CD4-positive, alpha-beta T cell treated with Interleukin-6 for 4 hours (primary cell): ENCODE data around the gene VMP1.
"Not testable (repeated sequence)": the region's sequence is repeated elsewhere in the genome, so short reads cannot be mapped to it uniquely, and the experiment has no call there.

ENCODE experiments used
- DNase-seq: peaks from one replicate; pipeline ENCODE4 v3.0.0-alpha.2; 2020; ENCODE audit warnings: mixed read lengths

Gene VMP1

GRCh38 chr17:59712862-59713261 is 5.4 kb downstream of the VMP1 start:
- no peak for DNase-seq

GRCh38 chr17:59714255-59714654 is 6.8 kb downstream of the VMP1 start:
- no peak for DNase-seq

- DNase-seq, result no peak
These were observed 9.0 kb downstream of the VMP1 start for GRCh38 chr17:59716427-59716826.

GRCh38 chr17:59719526-59719925 is 12.1 kb downstream of the VMP1 start:
- no peak for DNase-seq

GRCh38 chr17:59722623-59723022 is 15.2 kb downstream of the VMP1 start:
- no peak for DNase-seq

- DNase-seq, result no peak
These were observed 15.6 kb downstream of the VMP1 start for GRCh38 chr17:59723041-59723440.

GRCh38 chr17:59723607-59724006 is 16.2 kb downstream of the VMP1 start:
- DNase-seq, result no peak

- DNase-seq, result no peak
These were observed 18.2 kb downstream of the VMP1 start for GRCh38 chr17:59725691-59726090.

GRCh38 chr17:59727817-59728533 is 20.5 kb downstream of the VMP1 start:
- DNase-seq, result no peak

- no peak for DNase-seq
These were observed 22.9 kb downstream of the VMP1 start for GRCh38 chr17:59730268-59730834.

- DNase-seq, result no peak
These were observed 26.2 kb downstream of the VMP1 start for GRCh38 chr17:59733697-59734096.

GRCh38 chr17:59734226-59734625 is 26.8 kb downstream of the VMP1 start:
- no peak for DNase-seq

- no peak for DNase-seq
These were observed 29.9 kb downstream of the VMP1 start for GRCh38 chr17:59737324-59737723.

GRCh38 chr17:59743842-59744241 is 36.4 kb downstream of the VMP1 start:
- no peak for DNase-seq

GRCh38 chr17:59745040-59745439 is 37.6 kb downstream of the VMP1 start:
- no peak for DNase-seq

- DNase-seq, result peak; percentile 44
These were observed 39.5 kb downstream of the VMP1 start for GRCh38 chr17:59746849-59747445.

- no peak for DNase-seq
These were observed 41.1 kb downstream of the VMP1 start for GRCh38 chr17:59748591-59748990.

GRCh38 chr17:59751955-59752413 is 44.5 kb downstream of the VMP1 start:
- DNase-seq, result no peak

- no peak for DNase-seq
These were observed 45.0 kb downstream of the VMP1 start for GRCh38 chr17:59752446-59752845.

GRCh38 chr17:59752922-59753321 is 45.5 kb downstream of the VMP1 start:
- no peak for DNase-seq

GRCh38 chr17:59753522-59754467 is 46.3 kb downstream of the VMP1 start:
- peak; percentile 40 for DNase-seq

- peak; percentile 64 for DNase-seq
These were observed 47.1 kb downstream of the VMP1 start for GRCh38 chr17:59754552-59754951.

- not testable (repeated sequence) for DNase-seq
These were observed 47.6 kb downstream of the VMP1 start for GRCh38 chr17:59755069-59755468.
